Naive thymus-derived CD4-positive, alpha-beta T cell (primary cell): ENCODE results near the gene ELAVL1. TPM values are rescaled to one million over a fixed set of nuclear protein-coding genes. Genes with fewer than 3 reads are reported as not detected.
"Not testable (repeated sequence)": the region's sequence is repeated elsewhere in the genome, so short reads cannot be mapped to it uniquely, and the experiment has no call there.

ENCODE experiments used
- ATAC-seq: fragments of 150-1000 bp; cut with Tn5 transposase; 2 replicates; pipeline ENCODE4 v1.10.0; 2021; ENCODE audit warnings: mild to moderate bottlenecking, moderate library complexity
- CTCF ChIA-PET: fragments of 350-600 bp; sonication (Branson Sonifier 250); formaldehyde crosslinking; loops from one replicate; lab custom pipeline; 2021; ENCODE audit warnings: antibody characterized with exemption; lab: Charles Lee
- POLR2A ChIA-PET: fragments of 350-600 bp; sonication (Branson Sonifier 250); formaldehyde crosslinking; loops from one replicate; lab custom pipeline; 2021; ENCODE audit warnings: antibody characterized with exemption, inconsistent platforms; lab: Charles Lee
- DNase-seq, 9 donors: peaks; one replicate each; pipeline versions ENCODE4 v3.0.0 to v3.0.0-alpha.2; 2020 to 2022; ENCODE audit warnings: mixed read lengths in 1 of 9
- H3K27ac ChIP-seq: one replicate; pipeline ENCODE4 v1.7.0; 2013; ENCODE audit warnings: mild to moderate bottlenecking, low read depth, low read length, moderate library complexity
- H3K27me3 ChIP-seq, 2 donors: one replicate each; pipeline ENCODE4 v1.7.0; 2013; ENCODE audit warnings: low read length in 2 of 2, mild to moderate bottlenecking in 2 of 2, moderate library complexity in 2 of 2; ENCODE audit not compliant: control insufficient read depth in 2 of 2, insufficient read depth in 2 of 2
- H3K36me3 ChIP-seq, 3 experiments: 1 replicate in 2 of 3; 2 replicates in 1 of 3; pipeline ENCODE4 v1.7.0; 2013; ENCODE audit warnings: low read length in 3 of 3, mild to moderate bottlenecking in 3 of 3, moderate library complexity in 1 of 3; ENCODE audit not compliant: insufficient read depth in 3 of 3, control insufficient read depth in 2 of 3
- H3K4me1 ChIP-seq, 2 donors: one replicate each; pipeline ENCODE4 v1.7.0; 2013; ENCODE audit warnings: low read length in 2 of 2, mild to moderate bottlenecking in 2 of 2, moderate library complexity in 1 of 2; ENCODE audit not compliant: control insufficient read depth in 2 of 2, insufficient read depth in 2 of 2
- H3K4me3 ChIP-seq: 2 replicates; pipeline ENCODE4 v1.7.0; 2013; ENCODE audit warnings: mild to moderate bottlenecking, low read length
- H3K9me3 ChIP-seq, 3 experiments: 1 replicate in 2 of 3; 2 replicates in 1 of 3; pipeline ENCODE4 v1.7.0; 2013; ENCODE audit warnings: low read length in 3 of 3; ENCODE audit not compliant: control insufficient read depth in 2 of 3
- H3K27ac Mint-ChIP-seq, 9 donors: one replicate each; pipeline ENCODE4 v1.8.0; 2020 to 2022; ENCODE audit warnings: mixed read lengths in 9 of 9, mild to moderate bottlenecking in 8 of 9, moderate library complexity in 5 of 9, inconsistent platforms in 2 of 9
- H3K27me3 Mint-ChIP-seq, 5 donors: one replicate each; pipeline ENCODE4 v1.8.0; 2021 to 2022; ENCODE audit warnings: mixed read lengths in 5 of 5, mild to moderate bottlenecking in 1 of 5
- H3K36me3 Mint-ChIP-seq, 5 donors: one replicate each; pipeline ENCODE4 v1.8.0; 2020 to 2022; ENCODE audit warnings: mixed read lengths in 5 of 5, mild to moderate bottlenecking in 3 of 5, inconsistent platforms in 1 of 5
- H3K4me1 Mint-ChIP-seq, 7 donors: one replicate each; pipeline ENCODE4 v1.8.0; 2020 to 2022; ENCODE audit warnings: mixed read lengths in 7 of 7, mild to moderate bottlenecking in 3 of 7, inconsistent platforms in 1 of 7
- H3K4me3 Mint-ChIP-seq, 10 donors: one replicate each; pipeline ENCODE4 v1.8.0; 2020 to 2022; ENCODE audit warnings: mild to moderate bottlenecking in 10 of 10, mixed read lengths in 10 of 10, moderate library complexity in 6 of 10, inconsistent platforms in 2 of 10
- H3K9me3 Mint-ChIP-seq, 11 donors: one replicate each; pipeline ENCODE4 v1.8.0; 2020 to 2022; ENCODE audit warnings: mixed read lengths in 11 of 11, mild to moderate bottlenecking in 4 of 11, inconsistent platforms in 1 of 11, moderate library complexity in 1 of 11
- intact Hi-C, 2 donors: fragments of 100-400 bp; cut with micrococcal nuclease; formaldehyde crosslinking; loops; one replicate each; pipeline ENCODE4 v1.15.1; 2023
- polyA plus RNA-seq, 2 donors: library from polyadenylated mRNA; unstranded; fragments of 300-500 nt; fragmentation: Illumina TruSeq; gene quantifications; one replicate each; pipeline ENCODE4 v1.2.3, GENCODE V29; 2021
- total RNA-seq, 6 experiments: library from RNA in 5 of 6; stranded (reverse) in 5 of 6; gene quantifications; 1 replicate in 5 of 6; 2 replicates in 1 of 6; pipeline ENCODE4 v1.2.3 and lab custom pipeline; 2021 to 2026

Gene ELAVL1
- total and polyA plus RNA-seq, 7 experiments from 2014 or later = 32.4 to 117 (median 49.6) TPM

DNA sequence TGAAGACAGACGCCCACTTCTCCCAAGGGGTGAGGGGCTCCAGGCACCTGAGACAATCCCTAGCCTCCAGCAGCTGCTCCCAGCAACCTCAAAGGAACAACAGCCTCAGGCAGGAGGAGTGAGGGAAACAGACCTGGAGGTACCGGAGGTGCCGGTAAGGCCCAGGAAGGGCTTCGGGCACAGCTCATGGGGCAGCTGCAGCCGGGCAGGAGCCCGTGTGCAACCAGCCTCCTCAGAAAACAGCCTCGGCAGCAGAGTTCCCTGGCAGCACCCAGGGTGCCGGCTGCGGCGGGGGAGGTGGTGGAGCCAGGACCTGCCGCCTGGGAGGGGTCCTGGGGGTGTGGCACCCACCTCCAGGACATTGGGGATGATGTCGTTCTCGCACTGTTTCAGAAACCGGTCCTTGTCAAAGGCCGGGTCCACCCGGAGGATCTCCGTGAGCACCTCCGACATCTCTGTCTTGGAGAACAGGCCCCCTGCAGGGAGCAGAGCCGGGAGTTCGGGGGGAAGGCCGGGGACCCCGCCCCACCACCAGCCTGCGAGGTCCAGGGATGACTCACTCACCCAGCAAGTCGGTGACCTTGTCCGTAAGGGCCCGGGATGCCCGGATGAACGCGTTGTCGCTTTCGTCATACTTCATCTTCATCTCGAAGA, 73.0 kb downstream of the ELAVL1 start:
- Mint-ChIP-seq H3K9me3 (no peaks in the 10 kb centered on the region), H3K27ac (no peak overlapping the region), H3K27me3 (no peaks in the 10 kb centered on the region), H3K4me3 (no peak overlapping the region), H3K4me1 (peaks cover 0 to 8% (median 4%) of the 10 kb centered on the region in 7 donors), H3K36me3 (peaks cover 0 to 9% (median 3%) of the 10 kb centered on the region in 5 donors)
- intact Hi-C loops = no loop called here
- H3K36me3 ChIP-seq = peaks cover 0 to 72% (median 23%) of the 10 kb centered on the region in 3 experiments
- DNase-seq (no peak), ATAC-seq (no peak)
- no peaks in the 10 kb centered on the region for H3K27me3 ChIP-seq
- POLR2A ChIA-PET = no interaction called here
- H3K4me1 ChIP-seq = no peaks in the 10 kb centered on the region
- H3K4me3 ChIP-seq = no peak overlapping the region
- H3K9me3 ChIP-seq = no peaks in the 10 kb centered on the region
- CTCF ChIA-PET = interaction anchor here (1.4 kb wide), 1 partner anchor 11 kb away, joined by 8 read pairs; the partner anchor contains the start of gene SNAPC2
- no peak overlapping the region for H3K27ac ChIP-seq

DNA sequence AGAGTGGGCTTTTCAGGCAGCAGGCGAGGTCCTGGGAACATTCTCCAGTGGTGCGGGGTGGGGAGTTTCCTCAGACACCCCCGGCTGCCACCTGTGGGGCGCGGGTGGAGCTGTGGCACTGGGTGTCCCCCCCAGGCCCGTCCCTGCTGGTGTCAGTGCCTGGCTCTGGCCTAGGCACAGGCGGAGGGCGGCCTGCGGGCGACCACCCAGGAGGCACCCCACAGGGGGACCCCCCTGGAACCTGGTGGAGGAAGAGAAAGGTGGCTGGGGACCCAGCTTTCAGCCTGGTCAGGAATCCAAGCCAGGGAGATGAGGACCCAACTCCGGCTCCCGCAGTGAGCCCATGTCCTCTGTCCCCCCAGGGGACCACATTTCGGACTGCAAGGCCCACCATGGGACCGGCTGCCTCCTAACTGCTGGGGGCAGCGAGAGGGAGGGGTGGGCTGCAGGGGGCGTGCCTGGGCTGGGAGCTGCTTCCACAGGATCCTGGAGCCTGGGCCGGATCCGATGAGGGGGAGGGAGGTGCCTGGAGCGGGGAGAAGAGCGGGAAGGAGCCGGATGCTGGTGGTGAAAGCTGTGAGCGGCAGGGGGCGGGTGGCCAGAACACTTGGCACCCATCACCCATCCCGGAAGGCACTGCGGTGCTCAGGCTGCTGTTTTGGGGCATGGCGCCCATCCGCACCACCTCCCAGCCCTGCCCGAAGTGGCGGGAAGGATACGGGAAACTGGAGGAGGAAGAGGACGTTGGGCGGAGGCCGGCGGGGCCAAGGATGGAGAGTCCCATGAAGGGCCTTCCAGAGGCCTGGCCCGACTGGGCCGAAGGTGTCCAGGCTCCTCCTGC, 74.0 kb downstream of the ELAVL1 start:
- Histone ChIP-seq H3K36me3 (peaks cover 0 to 63% (median 23%) of the 10 kb centered on the region in 3 experiments), H3K9me3 (no peaks in the 10 kb centered on the region), H3K4me3 (no peak overlapping the region), H3K27ac (no peak overlapping the region), H3K4me1 (no peaks in the 10 kb centered on the region), H3K27me3 (no peaks in the 10 kb centered on the region)
- ChIA-PET POLR2A (interaction anchor here (0.7 kb wide), 1 partner anchor 65 kb away, joined by 3 read pairs; no protein-coding TSS in a partner anchor), CTCF (interaction anchor here (1.4 kb wide), 1 partner anchor 10 kb away, joined by 8 read pairs; the partner anchor contains the start of gene SNAPC2)
- peaks cover 0 to 9% (median 5%) of the 10 kb centered on the region in 7 donors for H3K4me1 Mint-ChIP-seq
- peaks cover 0 to 9% (median 4%) of the 10 kb centered on the region in 5 donors for H3K36me3 Mint-ChIP-seq
- H3K4me3 Mint-ChIP-seq = no peak overlapping the region
- no peak for DNase-seq
- no peaks in the 10 kb centered on the region for H3K27me3 Mint-ChIP-seq
- ATAC-seq = no peak
- H3K9me3 Mint-ChIP-seq = no peaks in the 10 kb centered on the region
- H3K27ac Mint-ChIP-seq = no peak overlapping the region
- intact Hi-C loops = no loop called here

DNA sequence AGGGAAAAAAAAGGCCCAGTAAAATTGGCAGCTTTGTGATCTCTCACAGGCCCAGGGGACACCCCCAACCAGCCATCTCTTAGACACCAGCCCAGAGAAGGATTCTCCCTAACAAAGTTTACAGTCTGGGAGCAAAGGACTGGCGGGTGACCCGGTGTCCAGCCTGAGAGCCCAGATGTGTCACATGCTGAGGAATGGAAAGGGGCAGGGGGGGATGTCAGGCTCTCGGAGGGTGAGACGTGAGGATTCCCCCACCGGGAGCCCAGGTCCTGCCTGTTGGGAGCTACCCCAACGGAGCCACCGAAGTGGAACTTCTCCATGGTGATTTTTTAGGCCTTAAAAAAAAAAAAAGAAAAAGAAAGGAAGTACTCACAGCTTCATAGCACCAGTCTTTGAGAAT, 74.7 kb downstream of the ELAVL1 start:
- H3K4me3 ChIP-seq = no peak overlapping the region
- no peaks in the 10 kb centered on the region for H3K27me3 Mint-ChIP-seq

DNA sequence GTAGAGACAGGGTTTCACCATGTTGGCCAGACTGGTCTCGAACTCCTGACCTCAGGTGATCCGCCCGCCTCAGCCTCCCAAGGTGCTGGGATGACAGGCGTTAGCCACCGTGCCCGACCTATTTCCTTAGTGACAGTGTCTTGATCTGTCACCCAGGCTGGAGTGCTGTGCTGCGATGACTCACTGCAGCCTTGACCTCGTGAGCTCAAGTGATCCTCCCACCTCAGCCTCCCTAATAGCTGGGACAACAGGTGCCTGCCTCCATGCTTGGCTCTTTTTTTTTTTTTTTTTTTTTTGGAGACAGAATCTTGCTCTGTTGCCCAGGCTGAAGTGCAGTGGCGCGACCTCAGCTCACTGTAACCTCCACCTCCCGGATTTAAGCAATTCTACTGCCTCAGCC, 75.4 kb downstream of the ELAVL1 start:
- POLR2A ChIA-PET, H3K4me3 Mint-ChIP-seq, H3K9me3 Mint-ChIP-seq, ATAC-seq, H3K4me3 ChIP-seq, H3K9me3 ChIP-seq, DNase-seq, H3K27ac ChIP-seq, H3K4me1 ChIP-seq, intact Hi-C loops, H3K27me3 Mint-ChIP-seq, H3K36me3 Mint-ChIP-seq, H3K27me3 ChIP-seq: not testable (repeated sequence)
- H3K4me1 Mint-ChIP-seq = peaks cover 0 to 14% (median 7%) of the 10 kb centered on the region in 7 donors
- H3K27ac Mint-ChIP-seq = peak overlapping the region in 6 of 9 donors; percentile 9 to 64 (median 37)
- peaks cover 0 to 50% (median 15%) of the 10 kb centered on the region in 3 experiments for H3K36me3 ChIP-seq
- CTCF ChIA-PET = interaction anchor here (1.1 kb wide), 1 partner anchor 10 kb away, joined by 3 read pairs; no protein-coding TSS in a partner anchor

More for the DNA sequence above, 74.7 kb downstream of the ELAVL1 start:
- Mint-ChIP-seq H3K4me1 (peaks cover 0 to 11% (median 5%) of the 10 kb centered on the region in 7 donors), H3K36me3 (peaks cover 0 to 9% (median 4%) of the 10 kb centered on the region in 5 donors), H3K9me3 (no peaks in the 10 kb centered on the region), H3K4me3 (no peak overlapping the region), H3K27ac (no peak overlapping the region)
- Histone ChIP-seq H3K9me3 (no peaks in the 10 kb centered on the region), H3K27me3 (no peaks in the 10 kb centered on the region), H3K36me3 (peaks cover 0 to 57% (median 21%) of the 10 kb centered on the region in 3 experiments), H3K4me1 (peaks cover 0 to 4% of the 10 kb centered on the region in 2 donors), H3K27ac (no peak overlapping the region)
- ChIA-PET CTCF (interaction anchor here (1.4 kb wide), 1 partner anchor 10 kb away, joined by 8 read pairs; the partner anchor contains the start of gene SNAPC2), POLR2A (interaction anchor here (0.7 kb wide), 1 partner anchor 64 kb away, joined by 3 read pairs; no protein-coding TSS in a partner anchor)
- DNase-seq (no peak), ATAC-seq (no peak)
- intact Hi-C loops = no loop called here

DNA sequence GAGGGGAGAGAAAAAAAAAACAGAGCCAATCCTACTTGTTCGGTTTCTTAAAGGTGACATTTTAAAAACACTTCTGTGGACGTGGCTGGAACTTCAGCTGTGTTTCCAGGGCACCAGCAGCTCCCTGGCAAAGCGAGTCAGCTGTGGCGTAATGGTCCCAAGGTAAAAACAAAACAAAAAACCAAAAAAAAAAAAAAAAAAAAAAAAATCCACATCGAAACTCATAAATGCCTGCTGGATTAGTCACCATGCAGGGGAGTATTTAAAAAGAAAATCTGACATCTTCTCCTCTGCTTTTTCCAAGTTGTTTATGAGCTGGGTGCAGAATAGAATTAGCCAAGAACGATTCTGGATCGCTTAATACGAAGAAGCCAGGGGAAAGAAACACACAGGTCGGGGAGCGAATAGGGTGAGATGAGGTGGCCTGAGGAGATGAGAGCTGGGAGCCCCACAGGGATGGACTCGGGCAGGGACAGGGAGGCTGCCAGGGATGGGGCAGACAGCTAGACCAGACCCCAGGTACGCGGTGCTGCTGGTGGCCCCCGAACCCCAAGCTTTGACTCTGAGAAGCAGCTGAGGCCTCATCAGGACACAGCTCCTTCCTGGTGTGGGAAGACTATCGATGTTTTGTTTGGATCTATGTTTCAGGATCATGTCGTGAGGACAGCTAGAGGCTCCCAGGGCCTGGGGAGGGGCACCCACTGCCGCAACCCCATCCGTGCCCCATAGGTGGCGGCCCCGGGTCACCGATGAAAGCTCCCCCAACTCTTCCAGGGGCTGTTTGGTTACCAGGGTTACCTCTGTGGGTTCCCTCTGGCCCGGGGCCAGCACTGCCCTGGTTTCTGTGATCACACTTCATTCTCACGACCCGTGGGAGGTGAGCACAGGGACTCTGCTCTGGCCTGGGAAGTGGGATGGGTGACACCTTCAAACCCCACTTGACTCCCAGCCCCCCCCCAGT, 76.4 kb downstream of the ELAVL1 start:
- POLR2A ChIA-PET = interaction anchor here (0.6 to 1.4 kb wide), 2 partner anchors 8 to 15 kb away, joined by 4 to 6 read pairs; partner anchors contain the start of gene TIMM44
- intact Hi-C loops = loop anchor here (1.0 to 10.0 kb wide), 2 partner anchors 14 to 864 kb away; partner anchors contain the start of genes TIMM44 (in 1 of the 2) and ZNF557 (in 1 of the 2)
- peak overlapping the region in 5 of 9 donors; percentile 8 to 71 (median 49) for H3K27ac Mint-ChIP-seq

More for the DNA sequence above, 76.4 kb downstream of the ELAVL1 start:
- DNase-seq (peak; percentile 56 to 81 (median 65)), ATAC-seq (peak; percentile 78)
- H3K27ac ChIP-seq = peak overlapping the region; percentile 29
- CTCF ChIA-PET = interaction anchor here (0.7 to 1.1 kb wide), 3 partner anchors 11 to 931 kb away, joined by 3 to 4 read pairs (median 3); no protein-coding TSS in a partner anchor
- peaks cover 0 to 4% of the 10 kb centered on the region in 2 donors for H3K4me1 ChIP-seq
- Mint-ChIP-seq H3K4me1 (peaks cover 0 to 19% (median 9%) of the 10 kb centered on the region in 7 donors), H3K4me3 (no peak overlapping the region), H3K9me3 (no peaks in the 10 kb centered on the region), H3K36me3 (peaks cover 0 to 5% (median 3%) of the 10 kb centered on the region in 5 donors), H3K27me3 (no peaks in the 10 kb centered on the region)
- peaks cover 0 to 40% (median 15%) of the 10 kb centered on the region in 3 experiments for H3K36me3 ChIP-seq
- H3K27me3 ChIP-seq = no peaks in the 10 kb centered on the region
- no peaks in the 10 kb centered on the region for H3K9me3 ChIP-seq
- H3K4me3 ChIP-seq = no peak overlapping the region
